ENCODE results near the gene ATP7B. TPM values are rescaled to one million over a fixed set of nuclear protein-coding genes. Genes with fewer than 3 reads are reported as not detected.
"Not testable (repeated sequence)": the region's sequence is repeated elsewhere in the genome, so short reads cannot be mapped to it uniquely, and the experiment has no call there.

Gene ATP7B
- total and polyA plus RNA-seq, 2 donors (not counting 3 experiments of a cell fraction or from before 2014, with no cell fraction given): 4.2 to 8.0 TPM

- BruUV-seq (replicated peaks); DNase-seq (ENCODE audit: low read depth, low spot score); H3K36me3 ChIP-seq (ENCODE audit: control insufficient read depth in 2 of 2, extremely low read depth in 1 of 2, insufficient read depth in 2 of 2, low read length in 2 of 2): not testable (repeated sequence)
Observed at GRCh38 chr13:51984904-51985303, 26.3 kb downstream of the ATP7B start.

DNA sequence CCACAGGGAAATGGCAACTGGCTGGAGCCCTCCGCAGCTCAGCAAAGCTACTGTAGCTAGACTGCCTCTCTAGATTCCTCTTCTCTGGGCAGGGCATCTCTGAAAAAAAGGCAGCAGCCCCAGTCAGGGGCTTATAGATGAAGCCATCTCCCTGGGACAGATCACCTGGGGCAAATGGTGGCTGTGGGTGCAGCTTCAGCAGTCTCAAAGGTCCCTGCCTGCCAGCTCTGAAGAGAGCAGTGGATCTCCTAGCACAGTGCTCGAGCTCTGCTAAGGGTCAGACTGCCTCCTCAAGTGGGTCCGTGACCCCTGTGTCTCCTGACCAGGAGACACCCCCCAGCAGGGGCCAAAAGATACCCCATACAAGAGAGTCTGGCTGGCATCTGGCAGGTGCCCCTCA is 28.0 kb downstream of the ATP7B start:
- dilution Hi-C loops (cut with MboI; ENCODE audit: extremely low pct_ligation_motif_present, low sequenced_read_pairs); POLR2A ChIA-PET; H3K4me2 ChIP-seq (ENCODE audit: insufficient read depth, low read length); H3K4me1 ChIP-seq (ENCODE audit: control insufficient read depth, extremely low read depth, insufficient read depth, low read length); BruUV-seq (replicated peaks); H4K20me1 ChIP-seq (replicated peaks; ENCODE audit: control insufficient read depth, extremely low read depth, insufficient read depth, low read length); intact Hi-C loops (cut with micrococcal nuclease); DNase-seq (ENCODE audit: low read depth, low spot score); H3K27ac ChIP-seq (ENCODE audit: insufficient read depth, low read depth, low read length); H2AFZ ChIP-seq (ENCODE audit: low read depth, low read length); H3K36me3 ChIP-seq (ENCODE audit: control insufficient read depth in 2 of 2, extremely low read depth in 1 of 2, insufficient read depth in 2 of 2, low read length in 2 of 2); H3K9me1 ChIP-seq (replicated peaks; ENCODE audit: control insufficient read depth, extremely low read depth, insufficient read depth, low read length); H3K9me3 ChIP-seq (replicated peaks; ENCODE audit: control insufficient read depth, insufficient read depth, low read length); H3K27me3 ChIP-seq (ENCODE audit: control insufficient read depth in 2 of 2, insufficient read depth in 2 of 2, low read length in 2 of 2); H3K9ac ChIP-seq (replicated peaks; ENCODE audit: extremely low read depth, insufficient read depth, low read length); FAIRE-seq; H3K4me3 ChIP-seq (replicated peaks in 1 of 3; ENCODE audit: insufficient read depth in 1 of 3, low read depth in 1 of 3, low read length in 3 of 3); H3K79me2 ChIP-seq (ENCODE audit: control insufficient read depth, insufficient read depth, low read length); CTCF ChIA-PET: not testable (repeated sequence)

More at GRCh38 chr13:51984904-51985303, 26.3 kb downstream of the ATP7B start:
- dilution Hi-C loops (cut with MboI; ENCODE audit: extremely low pct_ligation_motif_present, low sequenced_read_pairs); H3K4me3 ChIP-seq (replicated peaks in 1 of 3; ENCODE audit: insufficient read depth in 1 of 3, low read depth in 1 of 3, low read length in 3 of 3); H3K27ac ChIP-seq (ENCODE audit: insufficient read depth, low read depth, low read length); H3K79me2 ChIP-seq (ENCODE audit: control insufficient read depth, insufficient read depth, low read length); H3K9me3 ChIP-seq (replicated peaks; ENCODE audit: control insufficient read depth, insufficient read depth, low read length); H2AFZ ChIP-seq (ENCODE audit: low read depth, low read length); POLR2A ChIA-PET; intact Hi-C loops (cut with micrococcal nuclease); H3K27me3 ChIP-seq (ENCODE audit: control insufficient read depth in 2 of 2, insufficient read depth in 2 of 2, low read length in 2 of 2); H3K4me2 ChIP-seq (ENCODE audit: insufficient read depth, low read length); H3K9me1 ChIP-seq (replicated peaks; ENCODE audit: control insufficient read depth, extremely low read depth, insufficient read depth, low read length); FAIRE-seq; H3K9ac ChIP-seq (replicated peaks; ENCODE audit: extremely low read depth, insufficient read depth, low read length); H4K20me1 ChIP-seq (replicated peaks; ENCODE audit: control insufficient read depth, extremely low read depth, insufficient read depth, low read length); H3K4me1 ChIP-seq (ENCODE audit: control insufficient read depth, extremely low read depth, insufficient read depth, low read length): not testable (repeated sequence)
- CTCF ChIA-PET: interaction anchor here (1.4 kb wide), 1 partner anchor 10 kb away, joined by 3 read pairs; no protein-coding TSS in a partner anchor

GRCh38 chr13:51981355-51981754 is 29.9 kb downstream of the ATP7B start:
- H3K27ac ChIP-seq (ENCODE audit: insufficient read depth, low read depth, low read length): no peak overlapping the region
- ChIA-PET POLR2A (no interaction called here), CTCF (interaction anchor here (1.5 kb wide), 1 partner anchor 19 kb away, joined by 4 read pairs; no protein-coding TSS in a partner anchor)
- H3K27me3 ChIP-seq (ENCODE audit: control insufficient read depth in 2 of 2, insufficient read depth in 2 of 2, low read length in 2 of 2): no peaks in the 10 kb centered on the region
- no peaks in the 10 kb centered on the region for H3K36me3 ChIP-seq (ENCODE audit: control insufficient read depth in 2 of 2, extremely low read depth in 1 of 2, insufficient read depth in 2 of 2, low read length in 2 of 2)
- dilution Hi-C loops (cut with MboI; ENCODE audit: extremely low pct_ligation_motif_present, low sequenced_read_pairs): no loop called here
- no peaks in the 10 kb centered on the region for H3K79me2 ChIP-seq (ENCODE audit: control insufficient read depth, insufficient read depth, low read length)
- BruUV-seq (replicated peaks): no TSS peak
- no peaks in the 10 kb centered on the region for H3K9me1 ChIP-seq (replicated peaks; ENCODE audit: control insufficient read depth, extremely low read depth, insufficient read depth, low read length)
- intact Hi-C loops (cut with micrococcal nuclease): no loop called here
- TF ChIP-seq CTCF (IDR thresholded peaks at IDR 0.05; ENCODE audit: extremely low read depth in 1 of 2, insufficient read depth in 1 of 2, low read depth in 1 of 2, low read length in 2 of 2) (no peak), MYC (IDR thresholded peaks at IDR 0.05; ENCODE audit: low read depth, low read length) (no peak), FOS (IDR thresholded peaks at IDR 0.05; ENCODE audit: borderline replicate concordance, insufficient read depth, low read length) (no peak)
- H3K4me1 ChIP-seq (ENCODE audit: control insufficient read depth, extremely low read depth, insufficient read depth, low read length): no peaks in the 10 kb centered on the region
- H3K4me2 ChIP-seq (ENCODE audit: insufficient read depth, low read length): no peak overlapping the region
- no peaks in the 10 kb centered on the region for H3K9me3 ChIP-seq (replicated peaks; ENCODE audit: control insufficient read depth, insufficient read depth, low read length)
- DNase-seq (ENCODE audit: low read depth, low spot score) (no peak), FAIRE-seq (no peak)
- no peak overlapping the region for H3K9ac ChIP-seq (replicated peaks; ENCODE audit: extremely low read depth, insufficient read depth, low read length)
- H2AFZ ChIP-seq (ENCODE audit: low read depth, low read length): no peak overlapping the region
- no peak overlapping the region for H3K4me3 ChIP-seq (replicated peaks in 1 of 3; ENCODE audit: insufficient read depth in 1 of 3, low read depth in 1 of 3, low read length in 3 of 3)
- H4K20me1 ChIP-seq (replicated peaks; ENCODE audit: control insufficient read depth, extremely low read depth, insufficient read depth, low read length): no peaks in the 10 kb centered on the region
